MM.1S (cell line): ENCODE measurements around the gene ENOSF1.

ENCODE experiments used
- DNase-seq: peaks from one replicate; pipeline ENCODE4 v3.0.0-alpha.2; 2015
- H2AFZ ChIP-seq: fragments of 300-600 bp; sonication (generic); 2 replicates; pipeline ENCODE4 v1.6.0; 2016; ENCODE audit warnings: antibody characterized with exemption, low read length
- H3F3A ChIP-seq: fragments of 300-600 bp; sonication (generic); 2 replicates; pipeline ENCODE4 v1.6.1; 2016; ENCODE audit warnings: mild to moderate bottlenecking, antibody characterized with exemption, low read length, moderate library complexity, mixed read lengths; ENCODE audit not compliant: insufficient read depth
- H3K27ac ChIP-seq: fragments of 300-600 bp; sonication (generic); 2 replicates; pipeline ENCODE4 v1.5.1; 2016; ENCODE audit warnings: mild to moderate bottlenecking, low read length
- H3K27me3 ChIP-seq: fragments of 300-600 bp; sonication (generic); replicated peaks from 2 replicates; pipeline ENCODE4 v1.6.0; 2016; ENCODE audit warnings: low read length; ENCODE audit not compliant: insufficient read depth
- H3K36me3 ChIP-seq: fragments of 300-600 bp; sonication (generic); replicated peaks from 2 replicates; pipeline ENCODE4 v1.6.1; 2016; ENCODE audit warnings: mild to moderate bottlenecking, low read length, mixed read lengths; ENCODE audit not compliant: insufficient read depth
- H3K4me1 ChIP-seq: fragments of 300-600 bp; sonication (generic); 2 replicates; pipeline ENCODE4 v1.6.1; 2016; ENCODE audit warnings: low read length, mixed read lengths
- H3K4me2 ChIP-seq: fragments of 300-600 bp; sonication (generic); 2 replicates; pipeline ENCODE4 v1.6.0; 2016; ENCODE audit warnings: low read depth, low read length
- H3K4me3 ChIP-seq: fragments of 300-600 bp; sonication (generic); 2 replicates; pipeline ENCODE4 v1.5.1; 2016; ENCODE audit warnings: low read length, mixed read lengths
- H3K79me2 ChIP-seq: fragments of 300-600 bp; sonication (generic); 2 replicates; pipeline ENCODE4 v1.6.1; 2016; ENCODE audit warnings: mixed run types, low read length, mixed read lengths
- H3K9ac ChIP-seq: fragments of 300-600 bp; sonication (generic); 2 replicates; pipeline ENCODE4 v1.6.1; 2016; ENCODE audit warnings: low read length, mixed read lengths
- H3K9me2 ChIP-seq: fragments of 300-600 bp; sonication (generic); replicated peaks from 2 replicates; pipeline ENCODE4 v1.6.1; 2016; ENCODE audit warnings: mild to moderate bottlenecking, low read length, mixed read lengths; ENCODE audit not compliant: insufficient read depth
- H3K9me3 ChIP-seq: fragments of 300-600 bp; sonication (generic); replicated peaks from 2 replicates; pipeline ENCODE4 v1.6.1; 2016; ENCODE audit warnings: mild to moderate bottlenecking, low read length, mixed read lengths; ENCODE audit not compliant: insufficient read depth
- H4K20me1 ChIP-seq: fragments of 300-600 bp; sonication (generic); 2 replicates; pipeline ENCODE4 v1.6.1; 2016; ENCODE audit warnings: mild to moderate bottlenecking, low read length, moderate library complexity, mixed read lengths; ENCODE audit not compliant: insufficient read depth
- CTCF ChIP-seq: fragments of 300-600 bp; sonication (generic); IDR thresholded peaks from 2 replicates; pipeline ENCODE4 v1.5.1; 2016; ENCODE audit warnings: antibody characterized with exemption, low read length, mixed read lengths
- EZH2 ChIP-seq: fragments of 300-600 bp; sonication (generic); optimal IDR thresholded peaks from 2 replicates; pipeline ENCODE3; 2017; ENCODE audit warnings: low read depth, mild to moderate bottlenecking, antibody characterized with exemption, low read length, mixed read lengths
- EZH2phosphoT487 ChIP-seq: fragments of 300-600 bp; sonication (generic); IDR thresholded peaks from 2 replicates; pipeline ENCODE4 v1.6.1; 2018; ENCODE audit warnings: antibody characterized with exemption, low read length

ENOSF1 gene

GRCh38 chr18:677145-677544 is 35.3 kb downstream of the ENOSF1 start:
- peak; percentile 39 for DNase-seq
- Histone ChIP-seq H3K79me2 (no peaks in the 10 kb centered on the region), H3K4me2 (no peak overlapping the region), H3K27me3 (no peaks in the 10 kb centered on the region), H3K9me2 (no peaks in the 10 kb centered on the region), H3K36me3 (peaks cover 9% of the 10 kb centered on the region; the same call in 1 of the 2 replicates), H3K4me1 (no peaks in the 10 kb centered on the region), H3K9me3 (no peaks in the 10 kb centered on the region), H3K9ac (no peak overlapping the region), H2AFZ (no peak overlapping the region), H3K27ac (no peak overlapping the region; the same call in 1 of the 2 replicates), H3F3A (peaks cover 18% of the 10 kb centered on the region), H3K4me3 (no peak overlapping the region), H4K20me1 (no peaks in the 10 kb centered on the region)
- TF ChIP-seq CTCF: no peak
- no peak for TF ChIP-seq EZH2phosphoT487
- no peak for TF ChIP-seq EZH2

GRCh38 chr18:676736-677135 is 35.7 kb downstream of the ENOSF1 start:
- TF ChIP-seq EZH2phosphoT487 (no peak), EZH2 (no peak), CTCF (no peak)
- H3K36me3 ChIP-seq: peaks cover 10% of the 10 kb centered on the region; the same call in 1 of the 2 replicates

GRCh38 chr18:676069-676468 is 36.4 kb downstream of the ENOSF1 start:
- H3K27me3 ChIP-seq: no peaks in the 10 kb centered on the region
- H3F3A ChIP-seq: peaks cover 18% of the 10 kb centered on the region
- no peak overlapping the region for H3K9ac ChIP-seq
- no peaks in the 10 kb centered on the region for H3K9me3 ChIP-seq
- no peak for DNase-seq
- H3K9me2 ChIP-seq: no peaks in the 10 kb centered on the region
- H2AFZ ChIP-seq: no peak overlapping the region
- TF ChIP-seq CTCF: no peak
- TF ChIP-seq EZH2: no peak
- no peak for TF ChIP-seq EZH2phosphoT487
- no peak overlapping the region for H3K27ac ChIP-seq
- H3K79me2 ChIP-seq: peaks cover 3% of the 10 kb centered on the region; the same call in 1 of the 2 replicates
- H3K36me3 ChIP-seq: peaks cover 15% of the 10 kb centered on the region; the same call in 1 of the 2 replicates
- no peak overlapping the region for H3K4me3 ChIP-seq
- no peak overlapping the region for H3K4me2 ChIP-seq
- no peaks in the 10 kb centered on the region for H3K4me1 ChIP-seq
- no peaks in the 10 kb centered on the region for H4K20me1 ChIP-seq

More at GRCh38 chr18:676736-677135, 35.7 kb downstream of the ENOSF1 start:
- H3K4me3 ChIP-seq: no peak overlapping the region
- no peaks in the 10 kb centered on the region for H3K27me3 ChIP-seq
- no peak for DNase-seq
- no peak overlapping the region for H3K9ac ChIP-seq
- peaks cover 18% of the 10 kb centered on the region for H3F3A ChIP-seq
- no peaks in the 10 kb centered on the region for H3K79me2 ChIP-seq
- H3K4me2 ChIP-seq: no peak overlapping the region
- H3K9me3 ChIP-seq: no peaks in the 10 kb centered on the region
- no peaks in the 10 kb centered on the region for H4K20me1 ChIP-seq
- no peak overlapping the region for H2AFZ ChIP-seq
- H3K27ac ChIP-seq: no peak overlapping the region
- no peaks in the 10 kb centered on the region for H3K4me1 ChIP-seq
- no peaks in the 10 kb centered on the region for H3K9me2 ChIP-seq
